ENCODE results near the gene CEACAM19.

- TF ChIP-seq CTCF (conservative IDR thresholded peaks at IDR 0.05) (no peak), EZH2 (IDR thresholded peaks at IDR 0.05; ENCODE audit: low read depth) (no peak)
These were observed 41.7 kb downstream of the CEACAM19 start for GRCh38 chr19:44712864-44713515.
